GM04503 (cell line): ENCODE data around the gene PTPN4.

Source experiments
- DNase-seq: peaks from one replicate; pipeline ENCODE4 v3.0.0-alpha.2; 2012; ENCODE audit warnings: low read depth

Gene PTPN4

GRCh38 chr2:119731983-119732382 is 27.7 kb upstream of the PTPN4 start:
- DNase-seq = no peak

GRCh38 chr2:119732601-119733164 is 27.0 kb upstream of the PTPN4 start:
- DNase-seq = no peak

DNA sequence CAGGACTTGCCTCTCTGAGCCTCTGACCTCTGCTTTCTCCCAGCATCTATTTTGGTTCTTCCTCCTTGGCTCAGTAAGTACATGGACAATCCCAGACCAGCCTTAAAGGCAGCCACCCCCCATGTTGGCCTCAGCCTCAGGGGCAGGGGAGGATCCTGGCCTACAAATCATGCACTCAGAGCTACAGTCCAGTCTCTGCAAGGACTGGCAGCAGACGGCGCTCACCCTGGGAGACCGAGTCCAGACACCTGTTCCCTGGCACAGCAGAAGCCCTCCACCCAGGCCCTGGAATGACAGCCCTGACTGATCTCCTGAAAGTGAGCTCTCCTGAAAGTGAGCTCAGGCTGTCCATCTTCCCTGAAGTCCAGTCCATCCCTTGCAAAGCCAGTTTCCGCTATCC is 25.7 kb upstream of the PTPN4 start:
- no peak for DNase-seq

DNA sequence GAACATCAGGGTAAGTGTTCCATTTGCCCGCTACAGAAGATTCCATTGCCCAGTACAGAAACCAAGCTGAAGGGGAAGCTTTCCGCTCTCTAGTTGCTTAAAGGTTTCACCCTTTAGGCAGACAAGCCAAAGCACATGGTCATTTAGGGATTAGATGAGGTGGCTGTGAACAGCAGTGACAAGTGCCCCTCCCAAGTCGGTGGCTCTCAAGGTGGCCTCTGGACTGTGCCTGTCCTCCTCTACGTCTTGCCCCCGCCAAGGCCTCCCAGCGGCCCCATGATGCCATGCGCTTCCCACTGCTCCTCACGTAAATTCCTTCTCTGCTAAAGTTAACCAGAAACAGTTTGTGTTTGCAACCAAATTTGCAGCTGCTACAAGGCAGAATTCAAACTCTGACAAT is 24.2 kb upstream of the PTPN4 start:
- no peak for DNase-seq

DNA sequence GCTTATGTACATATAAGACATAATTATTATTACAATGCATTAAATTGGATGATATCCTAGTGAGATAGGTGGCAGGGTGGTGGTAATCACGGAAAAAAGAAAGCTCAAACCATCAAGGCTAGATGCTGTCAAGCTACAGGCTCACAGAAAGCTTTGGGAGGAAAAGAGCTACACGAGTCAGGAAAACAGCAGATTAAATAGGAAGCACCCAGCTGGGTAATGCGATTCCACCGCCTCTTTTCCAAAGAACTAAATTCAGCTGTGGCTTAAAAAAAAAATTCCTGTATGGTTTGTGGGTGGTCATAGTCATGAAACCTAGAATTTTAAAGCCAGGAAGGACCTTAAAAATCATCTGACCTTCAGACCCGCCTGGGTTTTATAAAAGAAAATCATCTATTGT is 23.7 kb upstream of the PTPN4 start:
- DNase-seq = no peak

DNA sequence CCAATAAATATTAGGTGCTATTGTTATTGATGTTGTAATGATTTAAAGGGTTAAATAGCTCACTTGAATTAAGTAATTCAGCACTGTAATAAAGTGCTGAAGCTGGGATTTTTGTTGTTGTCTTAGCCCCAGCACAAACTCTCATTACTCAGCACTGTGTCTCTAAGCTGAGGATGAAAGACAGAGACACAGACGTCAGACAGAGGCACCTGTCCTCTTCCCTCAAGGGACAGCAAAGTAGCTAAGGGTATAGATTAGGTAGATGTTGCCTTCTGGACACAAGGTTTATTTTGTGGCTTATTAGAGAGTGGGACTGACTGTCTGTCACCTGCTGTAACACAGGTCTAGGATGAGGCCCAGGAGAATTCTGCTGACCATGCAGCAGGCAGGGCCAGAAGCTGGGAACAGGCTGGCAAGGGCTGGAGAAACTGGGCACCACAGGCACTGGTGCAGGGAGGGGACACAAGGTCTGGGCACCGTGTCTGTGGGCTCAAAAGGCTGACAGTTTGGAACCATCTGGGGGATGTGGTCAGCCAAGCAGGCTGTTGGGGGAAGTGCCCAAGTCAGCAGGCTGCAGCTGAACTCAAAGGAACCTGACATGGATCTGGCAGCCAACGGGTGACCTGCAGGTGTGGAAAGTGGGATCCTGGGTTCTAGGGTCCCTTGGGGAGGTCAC is 20.0 kb upstream of the PTPN4 start:
- DNase-seq = no peak

DNA sequence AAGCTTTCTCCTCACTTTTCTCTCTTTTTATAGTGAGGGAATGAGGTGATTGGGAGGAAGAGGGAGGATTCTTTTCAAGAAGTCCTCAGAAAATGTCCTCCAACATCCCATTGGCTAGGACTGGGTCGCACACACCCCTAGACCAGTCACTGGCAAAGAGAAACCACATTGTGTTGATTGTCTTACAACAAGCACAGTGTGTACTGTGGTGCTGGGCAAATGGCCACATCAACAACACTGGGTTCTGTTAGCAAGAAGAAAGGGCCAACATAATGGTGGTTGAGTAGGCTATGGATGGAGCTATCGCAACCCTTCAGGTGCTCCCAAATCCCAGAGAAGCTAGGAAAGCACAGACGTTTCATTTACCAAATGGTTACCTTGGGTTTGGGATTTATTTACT is 18.7 kb upstream of the PTPN4 start:
- DNase-seq = no peak

- DNase-seq = no peak
These were observed 17.9 kb upstream of the PTPN4 start for GRCh38 chr2:119741868-119742267.

DNA sequence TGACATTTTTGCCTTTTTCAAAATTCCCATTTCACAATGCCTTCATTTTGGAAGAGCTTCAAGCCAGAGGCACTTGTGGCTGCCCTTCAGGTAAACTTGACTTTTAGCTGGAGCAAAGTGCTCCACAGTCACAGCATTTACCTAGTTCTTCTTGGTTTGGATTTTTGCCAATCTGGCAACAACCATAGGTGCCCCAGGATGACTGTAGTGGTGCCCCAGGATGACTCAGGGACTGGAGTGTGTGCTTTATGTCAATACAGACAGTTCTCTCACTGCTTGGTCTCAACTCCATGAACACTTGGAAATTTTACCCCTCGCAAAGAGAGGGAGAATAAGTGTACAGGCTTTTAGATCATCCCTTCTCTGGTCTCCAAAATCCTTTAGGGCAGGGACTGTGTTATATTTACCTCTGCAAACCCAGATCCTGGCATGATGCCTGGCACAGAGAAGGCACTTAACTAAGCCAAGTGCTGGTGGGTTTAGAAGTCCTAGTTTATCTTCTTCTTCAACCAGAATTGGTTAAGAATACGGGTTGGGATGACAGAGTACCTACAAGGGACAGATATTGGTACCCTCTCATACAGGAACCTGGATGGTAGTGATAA is 15.3 kb upstream of the PTPN4 start:
- DNase-seq = no peak

DNA sequence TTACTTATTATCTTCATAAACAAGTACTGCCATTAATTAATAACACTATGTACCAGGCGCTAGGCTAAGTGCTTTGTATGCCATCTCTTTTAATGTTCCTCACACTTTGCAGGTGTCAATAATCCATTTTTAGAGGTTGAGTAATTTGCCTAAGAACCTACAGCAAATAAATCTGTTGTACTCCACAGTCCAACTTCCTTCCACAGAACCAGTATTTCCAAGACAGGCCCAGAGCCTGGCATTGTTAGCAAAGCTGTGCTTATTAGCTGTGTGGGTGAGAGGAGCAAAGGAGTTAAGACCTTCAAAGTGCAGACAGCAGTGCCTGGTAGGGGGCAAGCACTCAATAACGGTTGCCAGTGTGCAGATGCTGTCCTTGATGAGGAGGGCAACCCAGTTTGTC is 14.2 kb upstream of the PTPN4 start:
- no peak for DNase-seq

- no peak for DNase-seq
These were observed 12.7 kb upstream of the PTPN4 start for GRCh38 chr2:119746836-119747686.

DNA sequence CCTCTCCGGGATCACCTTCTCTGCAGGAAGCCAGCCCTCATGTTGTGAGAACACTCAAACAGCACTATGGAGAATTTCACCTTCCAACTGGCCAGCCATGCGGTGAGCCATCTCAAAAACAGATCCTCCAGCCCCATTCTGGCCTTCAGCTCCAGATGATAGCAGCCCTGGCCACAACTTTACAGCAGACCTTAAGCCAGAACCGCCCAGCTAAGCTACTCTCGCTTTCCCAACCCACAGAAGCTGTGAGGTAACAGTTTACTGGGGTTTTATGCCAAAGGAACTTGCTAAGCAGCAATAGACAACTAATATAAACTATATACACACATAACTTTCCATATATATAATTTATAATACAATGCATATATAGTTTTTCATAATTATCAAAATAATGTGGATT is 11.6 kb upstream of the PTPN4 start:
- DNase-seq = no peak

- no peak for DNase-seq
These were observed 10.2 kb upstream of the PTPN4 start for GRCh38 chr2:119749477-119750012.

DNA sequence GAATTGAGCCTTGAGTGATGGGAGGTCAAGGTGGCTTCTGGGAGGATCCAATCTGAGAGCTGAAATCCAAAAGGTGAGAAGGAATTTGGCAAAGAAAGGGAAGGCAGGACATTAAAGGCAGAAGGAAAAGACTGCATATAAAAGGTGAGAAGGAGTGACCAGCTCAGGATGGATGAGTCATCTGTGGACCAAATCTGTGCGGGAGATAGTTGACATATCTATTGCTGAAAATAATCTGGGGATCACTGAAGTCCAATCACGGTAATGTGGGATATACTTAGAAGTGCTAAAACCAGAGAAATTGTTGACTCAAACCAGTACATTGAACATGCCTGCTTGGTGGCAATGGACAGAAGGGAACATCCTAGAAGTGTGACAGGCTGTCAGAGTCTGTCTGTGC is 8.0 kb upstream of the PTPN4 start:
- no peak for DNase-seq

DNA sequence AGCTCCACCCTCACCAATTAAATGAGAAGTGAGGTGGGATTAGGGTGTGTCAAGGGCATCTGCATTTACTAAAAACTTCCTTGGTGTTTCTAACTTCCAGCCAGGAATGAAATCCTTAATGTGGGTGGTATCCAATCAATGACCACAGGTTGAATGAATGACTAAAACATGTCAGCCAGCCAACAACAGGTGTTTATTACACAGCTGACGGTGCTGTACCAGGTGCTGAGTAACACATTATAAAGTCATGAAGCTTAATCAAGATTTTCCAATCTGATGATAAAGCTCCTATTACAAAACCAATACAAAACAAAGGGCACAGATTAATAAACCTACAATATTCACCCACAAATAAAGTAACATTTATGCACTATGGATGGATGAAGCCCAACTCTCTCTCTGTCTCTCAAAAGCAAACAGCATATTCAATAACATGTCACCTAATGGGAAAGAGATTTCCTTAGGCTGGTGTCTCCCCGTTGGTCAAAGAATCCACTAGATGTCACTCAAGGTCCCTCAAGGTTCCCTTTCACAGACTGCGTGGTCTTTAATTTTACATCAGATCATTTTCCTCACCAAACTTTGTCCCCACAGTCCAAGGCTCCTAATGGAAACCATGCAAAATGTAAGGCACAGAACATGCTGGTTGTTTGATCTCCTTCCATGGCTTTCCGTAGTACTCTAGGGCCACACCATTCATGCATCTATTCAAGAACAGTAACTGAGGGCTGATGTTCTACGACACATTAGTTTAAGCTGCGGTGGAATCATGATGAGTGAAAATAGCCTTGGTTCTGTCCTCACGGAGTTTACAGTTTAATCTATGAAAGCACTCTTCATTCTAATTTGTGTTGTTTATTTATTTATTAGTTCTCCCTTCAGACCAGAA is 6.4 kb upstream of the PTPN4 start:
- DNase-seq = no peak

DNA sequence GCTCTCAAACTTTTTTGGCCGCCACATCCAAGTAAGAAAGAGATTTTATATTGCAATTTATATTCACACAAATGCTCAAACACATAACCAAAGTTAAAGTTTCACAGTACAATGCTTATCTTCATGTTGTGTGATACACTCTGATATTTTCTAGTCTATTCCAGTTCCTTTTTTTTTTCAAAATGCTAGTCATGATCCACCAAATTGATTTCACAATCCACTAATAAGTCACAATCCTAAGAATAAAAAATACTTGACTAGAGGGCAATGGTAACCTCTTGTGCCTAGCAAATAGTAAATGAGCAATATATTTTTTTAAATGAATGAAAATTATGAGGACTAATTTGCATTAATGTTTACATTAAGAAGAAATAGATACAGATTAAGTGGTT is 5.8 kb upstream of the PTPN4 start:
- no peak for DNase-seq

DNA sequence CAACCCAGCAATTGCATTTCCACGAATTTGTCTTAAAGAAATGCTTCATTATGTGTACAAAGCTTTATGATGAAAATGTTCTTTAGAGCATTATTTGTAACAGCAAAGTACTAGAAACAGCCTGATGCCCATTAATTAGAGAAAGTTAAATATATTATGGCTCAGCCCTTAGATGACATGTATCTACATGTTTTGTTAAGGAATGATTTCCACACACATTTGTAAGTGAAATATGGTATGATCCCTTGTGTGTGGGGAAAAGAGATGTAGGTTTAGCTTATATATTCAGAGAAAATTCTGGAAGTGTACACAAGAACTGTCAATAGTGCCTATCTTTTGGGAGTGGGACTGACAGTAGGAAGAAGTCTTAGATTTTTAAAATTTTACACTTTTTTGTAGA is 3.8 kb upstream of the PTPN4 start:
- no peak for DNase-seq

DNA sequence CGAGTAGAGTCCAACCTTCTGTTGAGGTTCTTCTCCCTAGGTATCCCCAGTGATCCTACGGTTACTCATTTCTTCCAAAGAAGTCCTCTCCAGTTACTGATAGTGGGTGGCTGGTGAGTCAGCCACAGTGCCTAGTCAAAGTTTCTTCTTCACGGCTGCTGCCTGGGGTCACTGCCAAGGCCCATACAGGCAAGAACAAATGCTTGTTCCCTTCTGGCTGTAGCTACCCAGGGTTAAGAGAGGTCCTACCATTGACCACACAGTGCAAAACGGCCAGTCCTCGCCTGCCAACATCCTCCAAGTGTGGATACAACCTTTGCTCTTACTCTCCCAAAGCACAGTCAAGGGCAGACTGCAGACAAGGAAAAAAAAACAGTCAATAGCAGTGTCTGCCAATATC is 2.9 kb upstream of the PTPN4 start:
- DNase-seq = peak; percentile 45

- DNase-seq = no peak
These were observed 756 bp upstream of the PTPN4 start for GRCh38 chr2:119758881-119759450.

DNA sequence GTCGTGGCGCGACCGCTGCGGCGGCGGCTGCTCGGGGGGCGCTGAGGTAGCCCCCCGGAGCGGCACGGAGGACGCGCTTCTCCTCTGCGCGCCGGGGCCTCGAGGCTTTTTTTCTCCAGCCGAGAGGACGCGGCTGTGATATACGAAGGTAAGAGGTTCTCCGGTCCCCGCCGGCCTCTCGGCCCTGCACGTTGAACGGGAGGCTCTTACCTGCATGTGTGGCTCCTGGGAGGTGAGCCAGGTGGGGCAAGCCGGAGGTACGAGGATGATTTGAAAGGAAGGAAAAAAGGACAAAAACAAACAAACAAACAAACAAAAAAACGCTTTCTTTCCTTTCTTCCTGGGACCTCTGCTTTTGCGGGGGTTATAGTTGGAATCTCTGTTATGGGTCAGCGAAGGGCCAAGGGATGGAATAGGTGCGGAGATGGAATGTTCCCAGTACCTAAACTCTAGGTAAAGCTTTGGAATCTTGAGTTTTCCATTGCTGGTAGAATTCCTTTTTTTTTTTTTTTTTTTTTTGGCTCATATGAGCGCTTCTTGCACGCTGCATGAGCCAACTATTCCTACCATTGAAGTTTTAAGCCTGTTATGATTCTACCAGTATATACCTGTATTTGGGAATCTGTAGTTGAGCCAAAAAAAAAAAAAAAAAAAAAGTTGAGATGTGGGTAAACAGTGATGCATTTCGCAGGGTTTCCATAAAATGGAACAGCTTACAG is 674 bp downstream of the PTPN4 start:
- DNase-seq = no peak

- DNase-seq = no peak
These were observed 1.2 kb downstream of the PTPN4 start for GRCh38 chr2:119760956-119761275.
